Tibial nerve (tissue), 4 donors: ENCODE results near the gene SLCO3A1. TPM values are rescaled to one million over a fixed set of nuclear protein-coding genes. Genes with fewer than 3 reads are reported as not detected.

Source experiments
- DNase-seq, 2 donors: peaks; one replicate each; pipeline ENCODE4 v3.0.0-alpha.2; 2019; ENCODE audit warnings: low spot score in 2 of 2
- H3K27ac ChIP-seq, 4 donors: fragments of 200-600 bp; sonication (generic) in 3 of 4; one replicate each; pipeline ENCODE4 v1.5.1; 2017 to 2019; ENCODE audit warnings: mild to moderate bottlenecking in 1 of 4
- H3K27me3 ChIP-seq, 2 donors: fragments of 200-600 bp; sonication (generic) in 1 of 2; one replicate each; pipeline versions ENCODE4 v1.5.1 to v1.6.0; 2017 to 2019
- H3K36me3 ChIP-seq, 3 donors: fragments of 200-600 bp; sonication (generic); one replicate each; pipeline ENCODE4 v1.5.1; 2018 to 2019
- H3K4me1 ChIP-seq, 4 donors: fragments of 200-600 bp; sonication (generic) in 3 of 4; one replicate each; pipeline ENCODE4 v1.5.1; 2017 to 2019
- H3K4me3 ChIP-seq, 4 donors: fragments of 200-600 bp; sonication (generic) in 3 of 4; one replicate each; pipeline ENCODE4 v1.5.1; 2017 to 2019; ENCODE audit warnings: mild to moderate bottlenecking in 1 of 4, moderate library complexity in 1 of 4
- H3K9me3 ChIP-seq, 4 donors: fragments of 200-600 bp; sonication (generic) in 3 of 4; one replicate each; pipeline ENCODE4 v1.5.1; 2017 to 2019
- EP300 ChIP-seq, 2 donors: sonication (generic); formaldehyde crosslinking; IDR thresholded peaks; one replicate each; pipeline ENCODE4 v1.6.1; 2017; ENCODE audit warnings: antibody characterized with exemption in 2 of 2, mild to moderate bottlenecking in 1 of 2
- POLR2A ChIP-seq, 2 donors: fragments of 450-650 bp; IDR thresholded peaks; one replicate each; pipeline ENCODE4 v1.6.1; 2017; ENCODE audit warnings: antibody characterized with exemption in 2 of 2, mild to moderate bottlenecking in 2 of 2, moderate library complexity in 2 of 2
- WGBS, 2 donors: methylation state at CpG; one replicate each; pipeline ENCODE4 v1.1.5; 2018; 5-methylcytosine and 5-hydroxymethylcytosine counted together
- total RNA-seq, 4 donors: library from RNA; depleted of rRNA; stranded (reverse); fragments of >200 nt; gene quantifications; one replicate each; pipeline ENCODE4 v1.1.0, GENCODE V29; 2016
- TF ChIP-seq, protein P1 (sequence below), 5 experiments: fragments of 200-600 bp in 3 of 5; fragments of 450-650 bp in 2 of 5; sonication (generic) in 3 of 5; IDR thresholded peaks; one replicate each; pipeline ENCODE4 v1.5.1; 2016 to 2019; ENCODE audit warnings: antibody characterized with exemption in 5 of 5, mild to moderate bottlenecking in 3 of 5, moderate library complexity in 2 of 5

Gene SLCO3A1
- total RNA-seq, 4 donors from 2014 or later = 13.8 to 20.2 (median 14.3) TPM

DNA sequence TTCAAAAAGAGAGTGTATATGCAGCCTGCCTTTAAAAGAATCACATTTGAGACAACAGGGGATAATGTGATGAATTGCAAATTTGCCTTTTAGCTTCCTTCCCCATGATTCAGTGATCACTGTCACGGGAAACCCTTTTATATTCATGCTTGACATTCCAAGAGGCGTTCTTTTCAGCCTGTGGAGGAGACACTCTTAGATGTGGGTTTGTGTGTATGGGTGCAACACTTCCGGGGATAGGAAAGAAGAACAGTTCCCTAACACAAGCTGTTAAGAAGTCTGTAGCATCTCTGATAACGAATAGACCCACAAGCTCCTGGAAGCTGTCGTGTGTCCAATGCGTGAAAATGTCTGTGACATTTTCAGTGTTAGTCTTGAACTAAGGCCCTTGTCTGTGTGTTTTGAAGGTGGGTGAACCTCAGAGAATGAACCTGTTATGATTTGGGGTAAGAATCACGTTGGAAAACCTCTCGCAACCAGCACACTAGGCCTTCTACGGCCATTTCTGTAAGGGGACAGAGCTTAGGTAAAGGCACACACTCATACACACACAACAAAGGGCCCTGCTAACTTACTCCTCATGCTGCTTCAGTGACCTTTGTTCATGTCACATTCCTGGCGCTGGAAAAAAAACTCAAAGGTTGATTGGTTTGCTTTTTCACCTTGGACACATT is 311.0 kb downstream of the SLCO3A1 start:
- no peak overlapping the region for H3K27ac ChIP-seq
- H3K36me3 ChIP-seq = peaks cover 0 to 29% (median 0%) of the 10 kb centered on the region in 3 donors
- no peak overlapping the region for H3K4me3 ChIP-seq
- 77 to 80% methylated on average over 10 of the region's 10 CpGs for WGBS, 2 donors
- H3K9me3 ChIP-seq = no peaks in the 10 kb centered on the region
- DNase-seq = no peak
- no peaks in the 10 kb centered on the region for H3K4me1 ChIP-seq
- no peaks in the 10 kb centered on the region for H3K27me3 ChIP-seq
- TF ChIP-seq, protein P1, sequence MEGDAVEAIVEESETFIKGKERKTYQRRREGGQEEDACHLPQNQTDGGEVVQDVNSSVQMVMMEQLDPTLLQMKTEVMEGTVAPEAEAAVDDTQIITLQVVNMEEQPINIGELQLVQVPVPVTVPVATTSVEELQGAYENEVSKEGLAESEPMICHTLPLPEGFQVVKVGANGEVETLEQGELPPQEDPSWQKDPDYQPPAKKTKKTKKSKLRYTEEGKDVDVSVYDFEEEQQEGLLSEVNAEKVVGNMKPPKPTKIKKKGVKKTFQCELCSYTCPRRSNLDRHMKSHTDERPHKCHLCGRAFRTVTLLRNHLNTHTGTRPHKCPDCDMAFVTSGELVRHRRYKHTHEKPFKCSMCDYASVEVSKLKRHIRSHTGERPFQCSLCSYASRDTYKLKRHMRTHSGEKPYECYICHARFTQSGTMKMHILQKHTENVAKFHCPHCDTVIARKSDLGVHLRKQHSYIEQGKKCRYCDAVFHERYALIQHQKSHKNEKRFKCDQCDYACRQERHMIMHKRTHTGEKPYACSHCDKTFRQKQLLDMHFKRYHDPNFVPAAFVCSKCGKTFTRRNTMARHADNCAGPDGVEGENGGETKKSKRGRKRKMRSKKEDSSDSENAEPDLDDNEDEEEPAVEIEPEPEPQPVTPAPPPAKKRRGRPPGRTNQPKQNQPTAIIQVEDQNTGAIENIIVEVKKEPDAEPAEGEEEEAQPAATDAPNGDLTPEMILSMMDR (IDR thresholded peaks at IDR 0.05) = no peak

DNA sequence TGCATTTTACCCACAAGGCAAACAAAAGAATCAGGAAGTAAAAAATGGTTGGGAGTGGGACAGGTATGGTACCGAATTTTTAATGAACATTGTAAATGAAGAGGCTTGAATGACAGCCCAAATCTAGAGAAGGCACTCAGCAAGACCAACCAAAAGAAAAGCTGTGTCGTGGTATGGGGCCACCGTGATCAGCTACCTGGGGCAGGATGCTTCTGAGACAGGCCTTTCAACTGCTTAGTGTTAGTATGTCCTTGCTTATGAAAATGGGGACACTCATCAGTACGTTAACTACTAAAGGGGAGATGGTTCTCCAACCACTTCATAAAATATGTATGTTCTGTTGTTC is 311.5 kb downstream of the SLCO3A1 start:
- Histone ChIP-seq H3K4me1 (no peaks in the 10 kb centered on the region), H3K9me3 (no peaks in the 10 kb centered on the region), H3K36me3 (peaks cover 0 to 31% (median 0%) of the 10 kb centered on the region in 3 donors), H3K27me3 (no peaks in the 10 kb centered on the region), H3K27ac (no peak overlapping the region), H3K4me3 (no peak overlapping the region)
- TF ChIP-seq POLR2A (IDR thresholded peaks at IDR 0.05) (no peak), EP300 (IDR thresholded peaks at IDR 0.05) (no peak)
- TF ChIP-seq, protein P1 (IDR thresholded peaks at IDR 0.05) = no peak
- 75% methylated on average over 4 of the region's 4 CpGs for WGBS, 2 donors
- no peak for DNase-seq

DNA sequence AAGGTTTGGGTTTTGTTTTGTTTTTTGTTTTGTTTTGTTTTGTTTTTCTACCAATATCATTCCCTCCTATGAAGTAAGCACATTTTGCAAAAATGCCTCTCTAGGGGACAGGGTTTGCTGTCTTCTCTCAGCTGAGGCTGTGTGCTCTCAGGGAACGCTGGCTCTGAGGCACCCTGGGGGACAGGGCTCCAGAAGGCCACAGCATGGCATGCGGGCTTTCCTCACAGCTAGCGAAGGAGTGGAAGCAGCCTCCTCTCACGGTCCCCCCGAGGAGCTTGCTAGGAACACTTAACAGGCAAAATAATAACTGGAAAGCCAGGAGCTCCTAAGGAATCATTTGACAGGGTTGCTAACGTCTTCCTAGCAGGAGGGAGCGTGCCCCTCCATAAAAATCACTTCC is 312.5 kb downstream of the SLCO3A1 start:
- 55 to 56% methylated on average over 7 of the region's 7 CpGs for WGBS, 2 donors
- Histone ChIP-seq H3K4me1 (no peaks in the 10 kb centered on the region), H3K36me3 (peaks cover 0 to 38% (median 0%) of the 10 kb centered on the region in 3 donors), H3K27ac (no peak overlapping the region), H3K4me3 (no peak overlapping the region), H3K27me3 (no peaks in the 10 kb centered on the region), H3K9me3 (peaks cover 0 to 1% (median 0%) of the 10 kb centered on the region in 4 donors)
- no peak for DNase-seq
- TF ChIP-seq POLR2A (IDR thresholded peaks at IDR 0.05) (no peak), EP300 (IDR thresholded peaks at IDR 0.05) (no peak)
- TF ChIP-seq, protein P1 (IDR thresholded peaks at IDR 0.05) = no peak

DNA sequence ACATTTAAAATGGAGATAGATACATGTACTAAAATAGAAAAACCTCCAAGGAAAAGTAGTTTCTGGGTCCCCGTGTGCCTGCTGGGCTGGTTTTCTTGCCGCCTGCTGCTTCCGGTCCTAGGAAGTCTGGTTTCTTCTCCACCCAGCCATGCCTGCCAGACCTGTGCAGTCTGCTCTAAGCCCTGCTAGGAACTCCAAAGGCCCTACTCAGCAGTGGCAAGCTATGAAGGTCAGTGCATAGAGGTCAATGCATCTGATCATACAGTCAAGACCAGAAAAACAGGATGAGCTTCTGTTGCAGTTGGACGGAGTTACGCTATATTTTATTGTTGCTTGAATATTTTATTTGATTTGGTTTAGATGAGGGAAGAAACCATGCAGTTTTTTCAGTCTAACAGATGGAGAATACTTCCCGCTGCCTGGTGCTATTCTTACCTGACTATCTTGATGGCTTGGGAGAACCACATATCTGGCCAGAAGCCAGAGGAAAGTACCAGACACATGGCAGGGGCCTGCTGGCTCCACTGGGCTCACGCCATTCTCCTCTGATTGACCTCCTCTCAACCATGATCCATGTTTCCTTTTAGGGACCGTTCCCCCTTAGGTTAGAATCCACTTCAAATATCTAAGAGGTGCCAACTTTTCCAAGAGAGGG is 313.4 kb downstream of the SLCO3A1 start:
- Histone ChIP-seq H3K4me3 (no peak overlapping the region), H3K4me1 (no peaks in the 10 kb centered on the region), H3K36me3 (peaks cover 0 to 44% (median 0%) of the 10 kb centered on the region in 3 donors), H3K27me3 (no peaks in the 10 kb centered on the region), H3K27ac (no peak overlapping the region), H3K9me3 (peaks cover 0 to 10% (median 0%) of the 10 kb centered on the region in 4 donors)
- no peak for DNase-seq
- WGBS, 2 donors = 87 to 94% methylated on average over 8 of the region's 8 CpGs
- TF ChIP-seq POLR2A (IDR thresholded peaks at IDR 0.05) (no peak), EP300 (IDR thresholded peaks at IDR 0.05) (no peak)
- TF ChIP-seq, protein P1 (IDR thresholded peaks at IDR 0.05) = no peak

DNA sequence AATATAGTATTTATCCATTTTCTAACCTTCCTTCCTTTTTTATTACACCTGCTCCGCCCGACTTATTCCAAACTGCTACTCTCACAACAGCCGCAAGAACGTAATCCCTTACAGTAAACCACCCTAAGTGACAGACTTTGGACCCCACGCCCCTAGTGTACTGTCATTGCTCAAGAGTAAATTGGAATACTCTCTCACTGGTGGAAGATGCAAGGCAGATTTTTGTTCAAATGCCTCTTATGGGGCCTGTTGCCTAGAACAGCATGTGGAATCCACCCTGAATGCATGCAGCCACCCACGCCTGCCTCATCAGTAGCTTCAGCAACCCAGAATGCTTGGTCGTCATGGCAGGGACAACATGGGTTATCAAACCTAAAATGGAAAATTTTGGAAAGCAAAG is 313.9 kb downstream of the SLCO3A1 start:
- Histone ChIP-seq H3K9me3 (peaks cover 0 to 11% (median 0%) of the 10 kb centered on the region in 4 donors), H3K4me1 (no peaks in the 10 kb centered on the region), H3K36me3 (peaks cover 0 to 43% (median 0%) of the 10 kb centered on the region in 3 donors), H3K27me3 (no peaks in the 10 kb centered on the region), H3K27ac (no peak overlapping the region), H3K4me3 (no peak overlapping the region)
- no peak for DNase-seq
- TF ChIP-seq POLR2A (IDR thresholded peaks at IDR 0.05) = no peak
- TF ChIP-seq, protein P1 (IDR thresholded peaks at IDR 0.05) = no peak
- TF ChIP-seq EP300 (IDR thresholded peaks at IDR 0.05) = no peak
- 93 to 96% methylated on average over 7 of the region's 7 CpGs for WGBS, 2 donors
